HepG2 (cell line): Measurements from ENCODE around the gene LSM2. TPM values are rescaled to one million over a fixed set of nuclear protein-coding genes. Genes with fewer than 3 reads are reported as not detected.

ENCODE experiments used
- ATRX ChIP-seq: sonication (generic); formaldehyde crosslinking; IDR thresholded peaks from 2 replicates; pipeline ENCODE4 v1.4.0; 2020; ENCODE audit warnings: missing genetic modification reagents, borderline replicate concordance
- CREM ChIP-seq, 2 experiments: sonication (generic) in 1 of 2; formaldehyde crosslinking in 1 of 2; IDR thresholded peaks; 2 replicates each; pipeline versions ENCODE4 v1.4.0 to v1.6.1; 2016 to 2020; ENCODE audit warnings: antibody characterized with exemption in 1 of 2, mild to moderate bottlenecking in 1 of 2, missing genetic modification reagents in 1 of 2
- LBX2 ChIP-seq: sonication (generic); formaldehyde crosslinking; IDR thresholded peaks from 2 replicates; pipeline ENCODE4 v1.5.0; 2020; ENCODE audit warnings: missing genetic modification reagents, mild to moderate bottlenecking, borderline replicate concordance
- NBN ChIP-seq: fragments of 450-650 bp; conservative IDR thresholded peaks from 2 replicates; pipeline ENCODE4 v1.6.1; 2017
- NFYC ChIP-seq: IDR thresholded peaks from 2 replicates; pipeline ENCODE4 v1.6.1; 2016; ENCODE audit warnings: missing genetic modification reagents, missing compliant biosample characterization
- POLR2AphosphoS2 ChIP-seq: IDR thresholded peaks from 2 replicates; pipeline ENCODE4 v1.6.1; 2011; ENCODE audit warnings: low read depth, low read length, improper control_type of control experiment
- PRPF4 ChIP-seq: fragments of 200-400 bp; formaldehyde crosslinking; IDR thresholded peaks from 2 replicates; pipeline ENCODE4 v1.6.1; 2016; ENCODE audit warnings: low read length, low read depth; ENCODE audit not compliant: poor library complexity, severe bottlenecking
- REPIN1 ChIP-seq: sonication (generic); formaldehyde crosslinking; IDR thresholded peaks from 2 replicates; pipeline ENCODE4 v1.8.0; 2022; ENCODE audit warnings: missing genetic modification reagents, low read depth, mild to moderate bottlenecking, borderline replicate concordance
- RFXAP ChIP-seq: sonication (generic); formaldehyde crosslinking; IDR thresholded peaks from 2 replicates; pipeline ENCODE4 v1.4.0; 2020; ENCODE audit warnings: missing genetic modification reagents, borderline replicate concordance
- ZBTB34 ChIP-seq: sonication (generic); formaldehyde crosslinking; IDR thresholded peaks from 2 replicates; pipeline ENCODE4 v1.8.0; 2022; ENCODE audit warnings: mild to moderate bottlenecking, missing genetic modification reagents
- ZNF225 ChIP-seq: sonication (generic); formaldehyde crosslinking; IDR thresholded peaks from 2 replicates; pipeline ENCODE4 v1.4.0; 2020; ENCODE audit warnings: mild to moderate bottlenecking, missing genetic modification reagents
- ZNF234 ChIP-seq: sonication (generic); formaldehyde crosslinking; conservative IDR thresholded peaks from 2 replicates; pipeline ENCODE4 v1.5.1; 2020; ENCODE audit warnings: mild to moderate bottlenecking, missing genetic modification reagents
- ZNF235 ChIP-seq: sonication (generic); formaldehyde crosslinking; IDR thresholded peaks from 2 replicates; pipeline ENCODE4 v1.8.1; 2023; ENCODE audit warnings: mild to moderate bottlenecking, missing genetic modification reagents, borderline replicate concordance
- ZNF792 ChIP-seq: IDR thresholded peaks from 2 replicates; pipeline ENCODE4 v1.6.1; 2016
- ZUFSP ChIP-seq: sonication (generic); formaldehyde crosslinking; IDR thresholded peaks from 2 replicates; pipeline ENCODE4 v1.9.0; 2021; ENCODE audit warnings: missing genetic modification reagents, mild to moderate bottlenecking, borderline replicate concordance
- polyA plus RNA-seq, 8 experiments: library from polyadenylated mRNA; depleted of rRNA in 3 of 8; stranded (reverse) in 7 of 8; unstranded in 1 of 8; fragments of >200 nt; fragmentation: Illumina TruSeq in 4 of 8; extraction: Trizol in 4 of 8; gene quantifications; 2 replicates each; pipeline versions ENCODE4 v1.2.1 to v1.2.3, GENCODE V29; 2011 to 2016; ENCODE audit warnings: low read depth in 4 of 8, missing spikeins in 1 of 8, mixed read lengths in 1 of 8; ENCODE audit not compliant: insufficient read depth in 1 of 8
- total RNA-seq, 5 experiments: library from RNA; depleted of rRNA; stranded (reverse); fragments of >200 nt; fragmentation: Illumina TruSeq; extraction: Trizol; gene quantifications; 2 replicates each; pipeline ENCODE4 v1.2.3, GENCODE V29; 2016; ENCODE audit warnings: low read depth in 1 of 5
- TF ChIP-seq, protein P1 (sequence below), 2 experiments: sonication (generic) in 1 of 2; formaldehyde crosslinking in 1 of 2; IDR thresholded peaks; 2 replicates each; pipeline versions ENCODE4 v1.6.1 to v1.9.0; 2014 to 2022; ENCODE audit warnings: antibody characterized with exemption in 1 of 2, borderline replicate concordance in 1 of 2, inconsistent platforms in 1 of 2, low read depth in 1 of 2, missing genetic modification reagents in 1 of 2
- TF ChIP-seq, protein P2 (sequence below): sonication (generic); formaldehyde crosslinking; IDR thresholded peaks from 2 replicates; pipeline ENCODE4 v1.5.0; 2020; ENCODE audit warnings: mild to moderate bottlenecking, missing genetic modification reagents

LSM2 gene
- total and polyA plus RNA-seq, 2 of the 13 experiments (the other 11 are each of a cell fraction or from before 2014, with no cell fraction given), result 69.4 to 90.5 TPM

DNA sequence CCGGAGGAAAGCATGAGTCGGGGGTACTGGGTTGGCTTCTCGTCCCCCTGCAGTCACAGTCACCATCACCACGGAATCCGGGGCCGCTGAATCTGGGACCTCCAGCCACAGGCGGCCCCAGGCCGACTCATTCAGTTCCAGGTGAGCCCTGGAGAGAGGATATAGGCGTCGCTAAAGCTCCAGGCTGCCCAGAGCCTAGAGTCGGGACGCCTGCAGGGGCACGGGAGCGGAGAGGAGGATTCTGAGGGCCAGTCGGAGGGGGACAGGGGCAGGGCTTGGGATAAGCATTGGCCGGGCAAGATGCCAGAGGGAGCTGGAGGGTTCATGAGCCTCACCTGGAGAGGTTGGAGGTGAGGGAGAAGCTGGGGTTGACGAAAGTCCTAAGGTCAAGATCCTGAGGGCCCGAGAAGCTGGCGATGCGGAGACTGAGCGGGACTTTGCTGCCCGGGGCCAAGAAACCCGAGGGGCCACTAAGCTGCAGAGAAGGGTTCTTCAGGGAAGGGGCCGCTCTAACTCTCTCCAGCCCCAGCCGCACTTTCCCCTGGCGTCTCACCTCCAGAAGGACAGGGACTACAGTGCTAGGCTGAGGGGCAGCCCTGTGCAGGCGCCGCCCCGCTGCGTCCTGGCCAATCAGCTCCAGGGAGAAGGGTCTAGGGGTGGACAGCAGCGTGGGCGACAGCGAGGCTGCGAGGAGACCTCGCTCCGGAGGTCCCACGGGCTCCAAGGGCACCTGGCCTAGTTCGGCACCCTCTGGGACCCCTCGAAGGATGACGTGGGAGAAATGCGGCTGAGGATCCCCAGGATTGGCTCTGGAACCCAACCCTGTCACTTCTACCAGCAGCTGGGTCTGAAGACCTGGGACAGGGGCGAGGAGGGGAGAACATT, 40.6 kb downstream of the LSM2 start (continued):
- TF ChIP-seq LBX2 (CRISPR knock-in tag) (peak; percentile 90; the same call in 1 of the 2 replicates), POLR2AphosphoS2 (no peak), CREM (IDR thresholded peaks at IDR 0.05) (no peak), CREM (CRISPR knock-in tag; IDR thresholded peaks at IDR 0.05) (no peak), NFYC (CRISPR knock-in tag) (peak; percentile 75), RFXAP (0 out of 2 replicates have a peak, but pooled peaks have one; percentile 35), PRPF4 (no peak), REPIN1 (no peak), ZBTB34 (no peak), ZNF225 (CRISPR knock-in tag) (0 out of 2 replicates have a peak, but pooled peaks have one; percentile 33), ZUFSP (CRISPR knock-in tag) (no peak), ZNF234 (no peak), NBN (no peak), ZNF792 (no peak), ZNF235 (CRISPR knock-in tag) (peak; percentile 92; the same call in 1 of the 2 replicates), ATRX (CRISPR knock-in tag) (no peak)
- TF ChIP-seq, protein P1, sequence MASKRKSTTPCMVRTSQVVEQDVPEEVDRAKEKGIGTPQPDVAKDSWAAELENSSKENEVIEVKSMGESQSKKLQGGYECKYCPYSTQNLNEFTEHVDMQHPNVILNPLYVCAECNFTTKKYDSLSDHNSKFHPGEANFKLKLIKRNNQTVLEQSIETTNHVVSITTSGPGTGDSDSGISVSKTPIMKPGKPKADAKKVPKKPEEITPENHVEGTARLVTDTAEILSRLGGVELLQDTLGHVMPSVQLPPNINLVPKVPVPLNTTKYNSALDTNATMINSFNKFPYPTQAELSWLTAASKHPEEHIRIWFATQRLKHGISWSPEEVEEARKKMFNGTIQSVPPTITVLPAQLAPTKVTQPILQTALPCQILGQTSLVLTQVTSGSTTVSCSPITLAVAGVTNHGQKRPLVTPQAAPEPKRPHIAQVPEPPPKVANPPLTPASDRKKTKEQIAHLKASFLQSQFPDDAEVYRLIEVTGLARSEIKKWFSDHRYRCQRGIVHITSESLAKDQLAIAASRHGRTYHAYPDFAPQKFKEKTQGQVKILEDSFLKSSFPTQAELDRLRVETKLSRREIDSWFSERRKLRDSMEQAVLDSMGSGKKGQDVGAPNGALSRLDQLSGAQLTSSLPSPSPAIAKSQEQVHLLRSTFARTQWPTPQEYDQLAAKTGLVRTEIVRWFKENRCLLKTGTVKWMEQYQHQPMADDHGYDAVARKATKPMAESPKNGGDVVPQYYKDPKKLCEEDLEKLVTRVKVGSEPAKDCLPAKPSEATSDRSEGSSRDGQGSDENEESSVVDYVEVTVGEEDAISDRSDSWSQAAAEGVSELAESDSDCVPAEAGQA (IDR thresholded peaks at IDR 0.05; ENCODE audit: low read depth), result no peak
- TF ChIP-seq, protein P1 (CRISPR knock-in tag; IDR thresholded peaks at IDR 0.05; ENCODE audit: borderline replicate concordance), result no peak
- TF ChIP-seq, protein P2, sequence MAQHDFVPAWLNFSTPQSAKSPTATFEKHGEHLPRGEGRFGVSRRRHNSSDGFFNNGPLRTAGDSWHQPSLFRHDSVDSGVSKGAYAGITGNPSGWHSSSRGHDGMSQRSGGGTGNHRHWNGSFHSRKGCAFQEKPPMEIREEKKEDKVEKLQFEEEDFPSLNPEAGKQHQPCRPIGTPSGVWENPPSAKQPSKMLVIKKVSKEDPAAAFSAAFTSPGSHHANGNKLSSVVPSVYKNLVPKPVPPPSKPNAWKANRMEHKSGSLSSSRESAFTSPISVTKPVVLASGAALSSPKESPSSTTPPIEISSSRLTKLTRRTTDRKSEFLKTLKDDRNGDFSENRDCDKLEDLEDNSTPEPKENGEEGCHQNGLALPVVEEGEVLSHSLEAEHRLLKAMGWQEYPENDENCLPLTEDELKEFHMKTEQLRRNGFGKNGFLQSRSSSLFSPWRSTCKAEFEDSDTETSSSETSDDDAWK (CRISPR knock-in tag), result no peak
